ENCODE data around the gene MLLT3.

MLLT3 gene

DNA sequence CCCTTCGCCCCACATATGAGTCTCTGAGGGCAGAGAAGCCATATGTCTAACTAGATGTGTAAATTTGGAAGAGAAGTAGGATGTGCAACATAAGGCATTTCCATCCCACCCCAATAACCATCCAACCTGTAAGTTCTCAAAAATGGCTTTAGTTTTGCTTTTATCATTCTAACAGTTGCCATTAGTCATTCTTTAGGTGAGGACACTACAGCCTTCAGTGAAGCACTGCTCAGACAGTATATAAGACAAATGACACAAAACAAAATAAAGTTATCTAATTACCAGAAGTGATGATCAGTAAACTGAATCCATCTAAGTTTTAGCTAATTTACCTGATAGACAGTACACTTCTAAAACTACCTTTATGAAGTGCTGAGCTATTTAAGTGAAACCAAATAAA lies 23.9 kb downstream of the MLLT3 start:
- TF ChIP-seq POLR2AphosphoS5 (IDR thresholded peaks at IDR 0.05; ENCODE audit: low read depth, low read length) = no peak

DNA sequence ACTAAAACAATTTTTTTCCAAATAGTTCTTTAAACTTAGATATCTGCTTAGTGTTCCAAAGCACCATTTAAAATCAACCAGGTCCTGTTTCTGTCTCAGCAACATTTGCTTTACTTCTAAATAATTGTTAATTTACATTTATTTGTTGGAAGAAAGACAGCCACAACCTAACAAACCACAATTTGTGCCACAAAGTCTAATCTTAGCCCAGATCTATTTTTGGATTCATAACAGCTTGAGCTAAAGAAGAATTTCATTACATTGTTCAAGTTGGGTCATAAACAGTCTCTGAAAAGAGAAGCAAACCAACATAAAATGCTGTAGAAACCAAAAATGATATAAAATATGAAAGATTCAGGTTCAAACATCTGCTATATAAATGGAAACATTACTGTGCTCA lies 24.4 kb downstream of the MLLT3 start:
- TF ChIP-seq POLR2AphosphoS5 (IDR thresholded peaks at IDR 0.05; ENCODE audit: low read depth, low read length) = no peak
- no peak for TF ChIP-seq FOXP2 (optimal IDR thresholded peaks at IDR 0.05; ENCODE audit: borderline replicate concordance, extremely low read depth, extremely low read length, insufficient read depth)
- TF ChIP-seq REST (IDR thresholded peaks at IDR 0.05; ENCODE audit: insufficient read depth in 1 of 2, low read depth in 2 of 2, low read length in 2 of 2) = no peak
- TF ChIP-seq TAF1 (IDR thresholded peaks at IDR 0.05; ENCODE audit: borderline replicate concordance, insufficient read depth, low read length) = no peak
- TF ChIP-seq SIN3A (IDR thresholded peaks at IDR 0.05; ENCODE audit: borderline replicate concordance, insufficient read depth, low read length) = no peak

DNA sequence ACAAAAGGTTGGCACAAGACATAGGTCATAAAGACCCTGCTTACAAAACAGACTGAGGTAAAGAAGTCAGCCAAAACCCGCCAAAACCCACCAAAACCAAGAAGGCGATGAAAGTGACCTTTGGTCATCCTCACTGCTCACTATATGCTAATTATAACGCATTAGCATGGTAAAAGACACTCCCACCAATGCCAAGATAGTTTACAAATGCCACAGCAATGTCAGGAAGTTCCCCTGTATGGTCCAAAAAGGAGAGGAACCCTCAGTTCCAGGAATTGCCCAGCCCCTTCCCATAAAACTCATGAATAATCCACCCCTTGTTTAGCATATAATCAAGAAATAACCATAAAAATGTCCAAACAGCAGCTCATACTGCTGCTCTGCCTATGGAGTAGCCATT lies 27.7 kb downstream of the MLLT3 start:
- TF ChIP-seq TAF1 (IDR thresholded peaks at IDR 0.05; ENCODE audit: borderline replicate concordance, insufficient read depth, low read length) = no peak
- TF ChIP-seq REST (IDR thresholded peaks at IDR 0.05; ENCODE audit: insufficient read depth in 1 of 2, low read depth in 2 of 2, low read length in 2 of 2) = no peak
- TF ChIP-seq SIN3A (IDR thresholded peaks at IDR 0.05; ENCODE audit: borderline replicate concordance, insufficient read depth, low read length) = no peak
- no peak for TF ChIP-seq POLR2AphosphoS5 (IDR thresholded peaks at IDR 0.05; ENCODE audit: low read depth, low read length)
- TF ChIP-seq FOXP2 (optimal IDR thresholded peaks at IDR 0.05; ENCODE audit: borderline replicate concordance, extremely low read depth, extremely low read length, insufficient read depth) = no peak

DNA sequence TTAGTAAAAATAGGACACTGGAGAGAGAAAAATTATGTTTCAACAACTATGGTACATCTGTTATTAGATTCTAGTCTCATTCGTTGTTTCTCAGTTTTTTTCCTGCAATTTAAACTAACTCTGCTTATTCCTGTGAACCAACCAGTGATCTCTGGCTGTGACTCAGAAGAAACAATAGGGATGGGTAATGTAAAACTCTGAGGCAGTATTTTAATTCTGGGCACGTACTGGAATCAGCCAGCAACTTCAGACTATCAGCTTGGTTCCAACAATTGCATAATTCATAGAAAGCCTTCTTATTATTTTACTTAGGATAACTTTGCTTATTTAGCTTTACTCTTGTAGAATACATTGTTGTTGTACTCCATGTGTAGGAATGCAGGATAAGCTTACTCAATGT lies 28.8 kb downstream of the MLLT3 start:
- TF ChIP-seq FOXP2 (optimal IDR thresholded peaks at IDR 0.05; ENCODE audit: borderline replicate concordance, extremely low read depth, extremely low read length, insufficient read depth) (no peak), SIN3A (IDR thresholded peaks at IDR 0.05; ENCODE audit: borderline replicate concordance, insufficient read depth, low read length) (no peak), POLR2AphosphoS5 (IDR thresholded peaks at IDR 0.05; ENCODE audit: low read depth, low read length) (no peak), TAF1 (IDR thresholded peaks at IDR 0.05; ENCODE audit: borderline replicate concordance, insufficient read depth, low read length) (no peak), REST (IDR thresholded peaks at IDR 0.05; ENCODE audit: insufficient read depth in 1 of 2, low read depth in 2 of 2, low read length in 2 of 2) (no peak)

DNA sequence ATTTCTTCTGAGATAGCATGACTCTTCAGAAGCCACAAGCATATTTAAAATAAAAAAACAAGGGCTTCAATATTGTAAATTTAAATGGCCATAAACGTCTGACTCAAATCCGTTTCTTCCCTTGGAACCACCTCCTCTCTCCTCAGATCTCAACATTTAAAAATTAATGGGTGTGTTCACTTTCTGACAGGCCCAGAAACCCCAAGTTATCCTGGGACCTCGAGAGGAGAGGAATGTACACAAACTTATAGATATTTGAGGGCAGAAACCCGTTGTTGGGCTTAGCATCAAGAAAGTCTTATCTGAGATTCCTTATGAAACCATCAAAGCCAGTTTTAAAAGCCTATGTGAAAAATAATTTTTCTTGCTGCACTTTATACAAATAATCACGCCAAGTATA lies 29.2 kb downstream of the MLLT3 start:
- no peak for TF ChIP-seq SIN3A (IDR thresholded peaks at IDR 0.05; ENCODE audit: borderline replicate concordance, insufficient read depth, low read length)
- no peak for TF ChIP-seq POLR2AphosphoS5 (IDR thresholded peaks at IDR 0.05; ENCODE audit: low read depth, low read length)
- no peak for TF ChIP-seq TAF1 (IDR thresholded peaks at IDR 0.05; ENCODE audit: borderline replicate concordance, insufficient read depth, low read length)
- no peak for TF ChIP-seq FOXP2 (optimal IDR thresholded peaks at IDR 0.05; ENCODE audit: borderline replicate concordance, extremely low read depth, extremely low read length, insufficient read depth)
- no peak for TF ChIP-seq REST (IDR thresholded peaks at IDR 0.05; ENCODE audit: insufficient read depth in 1 of 2, low read depth in 2 of 2, low read length in 2 of 2)

All from PFSK-1 (cell line).